Measurements from ENCODE around the gene NOVA2.

The NOVA2 gene

DNA sequence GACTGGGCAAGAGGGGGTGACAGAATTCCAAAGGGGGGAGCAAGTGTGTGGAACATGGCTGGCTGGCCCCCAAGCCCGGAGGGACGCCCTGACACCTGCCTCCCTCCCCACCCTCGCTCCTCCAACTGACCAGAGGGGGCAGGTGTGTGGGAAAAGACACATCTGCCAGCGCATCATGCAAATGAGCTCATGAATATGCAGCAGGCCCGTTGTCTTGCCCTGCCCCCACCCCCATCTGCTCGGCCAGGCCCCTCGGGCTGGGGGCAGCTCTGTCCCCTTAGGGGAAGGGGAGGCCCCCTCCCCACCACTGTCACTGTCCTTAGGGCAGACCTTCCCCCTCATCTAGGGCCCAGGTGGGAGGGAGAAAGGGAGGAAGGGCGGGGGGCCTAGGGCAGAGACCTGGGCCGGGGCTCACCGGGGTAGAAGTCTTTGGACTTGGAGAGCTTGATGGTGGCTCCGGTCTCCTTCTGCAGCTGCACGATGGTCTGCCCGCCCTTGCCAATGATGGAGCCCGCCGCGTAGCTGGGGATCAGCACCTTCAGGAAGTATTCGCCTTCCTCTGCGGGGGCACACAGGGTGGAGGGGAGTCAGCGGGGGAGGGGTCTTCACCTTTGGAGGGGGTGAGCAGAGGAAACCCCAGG is 12.9 kb downstream of the NOVA2 start:
- no peak for DNase-seq

DNA sequence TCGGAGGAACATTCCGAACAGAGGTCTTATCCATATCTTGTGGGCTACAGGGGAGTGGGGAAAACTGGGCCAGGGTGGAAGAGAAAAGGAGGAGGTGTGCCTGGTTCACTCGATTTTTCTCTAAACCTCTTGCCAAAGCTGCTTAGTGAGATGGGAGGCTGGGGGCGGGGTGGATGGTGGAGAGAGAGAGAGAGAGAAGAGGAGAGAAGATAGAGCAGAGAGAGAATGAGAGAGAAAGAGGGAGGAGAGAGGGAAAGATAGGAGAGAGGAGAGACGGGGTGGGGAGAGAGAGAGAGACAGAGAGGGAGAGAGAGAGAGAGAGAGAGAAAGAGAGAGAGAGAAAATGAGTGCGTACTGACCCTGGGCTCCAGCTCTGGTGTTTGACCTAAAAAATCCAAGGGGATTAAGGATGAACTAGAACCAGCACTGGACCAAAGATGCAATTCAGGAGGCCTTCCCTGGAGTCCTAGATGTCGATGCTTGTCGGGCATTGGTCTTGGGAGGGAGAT is 14.1 kb downstream of the NOVA2 start:
- no peak for DNase-seq

GRCh38 chr19:45958769-45959516 is 14.7 kb downstream of the NOVA2 start:
- no peak for DNase-seq

DNA sequence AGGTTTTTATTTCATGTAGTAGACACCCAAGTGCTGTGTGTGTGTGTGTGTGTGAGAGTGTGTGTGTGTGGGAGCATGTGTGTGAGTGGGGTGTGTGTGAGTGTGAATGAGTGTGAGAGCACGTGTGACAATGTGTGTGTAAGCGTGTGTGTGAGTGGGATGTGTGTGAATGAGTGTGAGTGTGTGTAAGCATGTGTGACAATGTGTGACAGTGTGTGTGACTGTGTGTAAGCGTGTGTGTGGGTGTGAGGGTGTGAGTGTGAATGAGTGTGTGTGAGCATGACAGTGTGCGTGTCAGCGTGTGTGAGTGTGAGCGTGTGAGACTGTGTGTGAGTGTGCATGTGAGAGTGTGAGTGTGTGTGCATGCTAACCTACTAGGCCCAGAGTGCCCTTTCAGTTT is 15.3 kb downstream of the NOVA2 start:
- no peak for DNase-seq

- peak; percentile 58 for DNase-seq
Observed at GRCh38 chr19:45955905-45956608, 17.6 kb downstream of the NOVA2 start.

DNA sequence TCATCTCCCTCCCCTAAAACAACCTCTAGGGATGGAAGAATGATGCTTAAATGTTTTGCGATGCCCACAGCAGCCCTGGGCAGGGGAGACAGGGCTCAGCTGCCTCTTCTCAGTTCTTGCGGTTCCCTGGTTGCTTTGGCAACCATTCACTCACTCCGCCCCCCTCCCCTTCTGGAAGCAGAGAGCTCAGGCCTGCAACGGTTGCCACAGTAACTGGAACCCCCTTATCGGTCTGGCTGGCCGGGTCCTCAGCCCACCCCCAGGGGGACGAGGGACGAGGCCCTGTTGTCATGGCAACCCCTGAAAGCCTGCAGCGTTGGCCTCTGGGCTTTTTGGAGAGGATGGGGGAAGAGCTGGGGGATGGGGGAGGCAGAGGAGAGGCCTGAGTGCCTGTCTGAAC is 19.5 kb downstream of the NOVA2 start:
- DNase-seq: no peak

DNA sequence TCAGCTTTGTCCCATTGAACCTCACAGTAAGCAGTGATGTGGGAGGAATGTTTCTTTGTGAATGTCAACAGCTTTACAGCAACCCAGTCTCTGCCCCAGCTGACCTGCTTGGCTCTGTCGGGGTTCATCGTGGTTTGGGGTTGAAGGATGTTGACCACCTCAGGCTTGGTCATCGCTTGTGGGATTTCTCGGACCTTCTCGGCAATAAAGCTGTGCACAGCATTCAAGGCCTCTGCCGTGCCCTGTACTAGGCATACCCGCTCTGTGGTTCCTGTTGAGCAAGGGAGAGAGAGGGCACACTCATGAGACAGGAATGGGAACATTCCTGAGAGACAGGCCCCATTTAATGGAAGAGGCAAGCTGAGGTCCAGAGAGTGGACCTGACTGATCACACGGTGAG is 20.0 kb downstream of the NOVA2 start:
- no peak for DNase-seq

- peak; percentile 61 for DNase-seq
Observed at GRCh38 chr19:45952686-45953505, 20.8 kb downstream of the NOVA2 start.

DNA sequence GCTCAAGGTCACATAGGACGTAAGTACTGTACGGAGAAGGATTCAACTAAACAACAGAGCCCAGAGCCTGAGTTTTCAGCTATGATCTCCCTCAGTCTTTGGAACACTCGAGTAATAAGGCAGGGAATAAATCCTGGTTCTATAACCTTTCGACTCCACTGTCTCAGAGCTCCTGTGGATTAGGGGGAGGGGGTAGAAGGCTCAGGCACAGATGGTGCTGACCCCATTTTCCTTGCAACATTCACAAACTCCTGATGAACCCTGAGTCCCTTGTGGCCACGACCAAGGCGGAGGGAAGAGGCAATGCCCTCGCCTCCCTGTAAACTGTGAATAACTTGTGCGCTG is 21.4 kb downstream of the NOVA2 start:
- no peak for DNase-seq

GRCh38 chr19:45947926-45948325 is 25.7 kb downstream of the NOVA2 start:
- DNase-seq: no peak

GRCh38 chr19:45940515-45940805 is 33.2 kb downstream of the NOVA2 start:
- no peak for DNase-seq

GRCh38 chr19:45939792-45940514 is 33.7 kb downstream of the NOVA2 start:
- no peak for DNase-seq

DNA sequence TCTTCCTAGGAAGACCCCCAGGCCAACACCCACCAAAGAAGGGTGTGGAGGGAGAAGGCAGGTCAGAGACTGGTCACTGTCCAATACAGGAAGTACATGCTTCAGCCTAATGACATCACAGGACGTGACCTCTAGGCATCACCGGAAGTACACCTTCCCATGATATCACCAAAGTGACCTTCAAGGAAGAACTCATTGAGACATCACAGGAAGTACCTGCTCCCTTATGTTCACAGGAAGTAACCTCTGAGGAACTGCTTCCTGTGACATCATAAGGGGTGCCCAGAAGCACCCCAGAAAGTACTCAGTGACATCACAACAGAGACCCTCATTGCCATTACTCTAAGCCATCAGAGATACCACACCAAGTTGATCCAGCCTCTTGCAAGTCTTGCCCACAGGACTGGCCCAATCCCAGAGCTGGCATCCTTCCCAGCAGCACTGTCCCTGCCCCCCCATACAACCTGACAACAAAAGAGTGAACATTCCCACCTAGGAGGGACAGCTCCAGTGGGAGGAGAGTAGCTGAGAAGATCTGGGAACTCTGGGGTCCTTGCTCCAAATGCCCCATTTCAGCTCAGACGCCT is 34.8 kb downstream of the NOVA2 start:
- no peak for DNase-seq

- no peak for DNase-seq
Observed at GRCh38 chr19:45935267-45935666, 38.4 kb downstream of the NOVA2 start.

GRCh38 chr19:45934551-45935230 is 39.0 kb downstream of the NOVA2 start:
- no peak for DNase-seq

DNA sequence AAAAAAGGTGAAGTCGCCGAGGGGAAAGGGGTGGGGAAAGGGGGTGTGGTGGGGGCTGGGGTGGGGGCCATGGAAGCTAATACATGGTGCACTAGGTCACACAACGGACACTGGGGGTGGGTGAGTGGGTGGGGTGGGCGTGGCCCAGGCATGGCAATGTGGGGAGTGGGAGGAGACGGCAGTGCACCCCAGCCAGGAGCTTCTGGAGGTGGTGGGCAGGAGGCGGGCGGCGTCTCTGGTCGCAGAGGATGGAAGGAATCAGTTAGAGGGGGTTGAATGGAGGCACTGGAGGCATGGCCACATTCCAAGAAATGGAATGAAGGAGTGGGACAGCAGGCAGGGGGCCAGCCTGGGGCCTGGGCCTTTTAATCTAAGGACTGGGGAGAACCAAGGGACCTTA is 39.9 kb downstream of the NOVA2 start:
- no peak for DNase-seq

GRCh38 chr19:45931055-45931454 is 42.6 kb downstream of the NOVA2 start:
- no peak for DNase-seq

DNA sequence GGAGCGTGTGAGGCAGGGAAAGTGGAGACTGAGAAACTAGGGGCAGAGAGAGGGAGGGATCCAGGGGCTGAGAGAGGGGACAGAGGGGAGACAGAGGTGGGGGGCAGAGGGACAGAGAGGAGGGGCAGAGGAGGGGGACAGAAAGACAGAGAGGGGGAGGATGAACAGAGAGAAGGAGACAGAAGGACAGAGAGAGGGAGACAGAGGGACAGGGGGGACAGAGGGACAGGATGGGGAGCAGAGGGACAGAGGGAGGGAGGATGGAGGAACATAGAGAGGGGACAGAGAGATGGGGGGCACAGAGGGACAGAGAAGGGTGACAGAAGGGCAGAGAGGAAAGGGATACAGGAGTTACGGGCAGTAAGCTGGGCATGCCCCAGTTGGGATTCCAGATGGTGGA is 44.4 kb downstream of the NOVA2 start:
- DNase-seq: no peak

DNA sequence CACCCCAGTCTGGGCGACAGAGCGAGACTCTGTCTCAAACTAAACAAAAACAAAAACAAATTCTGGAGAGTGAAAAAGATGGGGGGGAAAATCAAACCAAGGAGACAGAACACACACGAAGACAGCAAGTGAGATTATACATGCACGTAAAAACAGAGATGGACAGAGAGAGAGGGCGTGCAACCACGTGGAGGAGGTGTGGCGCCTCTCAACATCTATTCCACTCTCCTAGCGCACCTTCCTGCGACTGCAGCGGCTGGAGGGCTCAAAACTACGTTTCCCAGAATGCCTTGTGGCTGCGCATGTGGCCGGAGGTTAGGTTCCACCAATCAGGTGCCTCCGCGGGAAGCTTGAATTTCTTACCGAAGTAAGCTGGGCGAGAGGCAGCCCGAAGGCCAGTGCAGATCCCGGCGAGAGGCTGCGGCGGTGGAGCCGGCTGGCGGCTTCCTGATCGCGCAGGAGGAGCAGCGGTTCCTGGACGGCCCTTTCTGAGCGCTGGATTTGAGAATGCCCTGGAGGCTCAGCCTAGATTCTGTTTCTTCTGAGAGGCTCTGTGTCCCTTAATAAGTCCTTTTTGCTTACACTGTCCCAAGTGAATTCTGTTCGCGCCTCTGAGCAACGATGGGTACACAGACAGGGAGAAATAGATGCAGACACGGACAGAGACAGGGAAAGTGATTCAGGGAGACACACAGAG is 46.0 kb downstream of the NOVA2 start:
- DNase-seq: peak; percentile 88

- no peak for DNase-seq
Observed at GRCh38 chr19:45924891-45925447, 48.7 kb downstream of the NOVA2 start.

DNA sequence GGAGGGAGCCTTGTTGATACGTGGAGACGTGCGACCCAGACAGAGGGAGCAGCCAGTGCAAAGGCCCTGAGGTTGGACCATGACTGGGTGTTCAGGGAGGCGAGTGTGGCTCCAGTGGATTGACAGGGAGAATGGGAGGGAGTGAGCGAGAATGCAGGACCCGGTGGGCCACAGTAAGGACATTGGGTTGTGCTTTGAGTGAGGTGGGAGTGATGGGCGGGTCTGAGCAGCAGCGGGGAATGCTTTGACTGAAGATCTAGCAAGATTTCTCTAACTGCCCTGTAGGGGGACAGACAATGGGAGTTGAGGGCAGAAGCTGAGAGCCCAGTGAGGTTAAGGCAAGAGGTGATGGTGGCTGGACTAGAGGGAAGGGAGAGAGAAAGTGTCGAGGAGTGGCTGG is 51.4 kb downstream of the NOVA2 start:
- DNase-seq: no peak

All from left hindlimb (tissue), 1 donor.